Breast epithelium (tissue), 3 donors: ENCODE measurements around the gene HIGD1A.

Experiments
- POLR2A ChIP-seq: fragments of 450-650 bp; IDR thresholded peaks from one replicate; pipeline ENCODE4 v1.6.1; 2016; ENCODE audit warnings: antibody characterized with exemption, mild to moderate bottlenecking, moderate library complexity
- TF ChIP-seq, protein P1 (sequence below), 3 donors: fragments of 450-650 bp; IDR thresholded peaks; one replicate each; pipeline ENCODE4 v1.5.1; 2016 to 2017; ENCODE audit warnings: antibody characterized with exemption in 3 of 3, mild to moderate bottlenecking in 3 of 3, moderate library complexity in 3 of 3

DNA sequence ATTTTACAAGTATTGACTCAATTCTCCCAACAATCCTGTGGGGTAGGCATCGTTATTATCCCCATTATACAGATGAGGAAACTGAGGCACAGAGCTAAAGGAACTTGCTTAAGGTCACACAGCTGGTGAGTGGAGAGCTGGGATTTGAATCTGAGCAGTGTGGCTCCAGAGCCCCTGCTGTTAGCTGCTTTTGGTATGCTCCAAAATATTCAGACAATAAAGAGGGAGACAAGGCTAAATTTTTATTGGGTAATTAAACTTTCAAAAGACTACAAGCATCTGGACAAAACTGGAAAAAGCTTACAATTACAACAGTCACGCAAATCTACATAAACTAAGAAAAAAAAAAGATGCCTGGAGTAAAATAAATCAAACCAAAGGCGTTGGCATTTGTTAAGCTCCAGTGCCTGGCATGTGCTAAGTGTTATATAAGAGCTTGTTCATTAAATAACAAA, 59.0 kb downstream of the HIGD1A start:
- TF ChIP-seq, protein P1, sequence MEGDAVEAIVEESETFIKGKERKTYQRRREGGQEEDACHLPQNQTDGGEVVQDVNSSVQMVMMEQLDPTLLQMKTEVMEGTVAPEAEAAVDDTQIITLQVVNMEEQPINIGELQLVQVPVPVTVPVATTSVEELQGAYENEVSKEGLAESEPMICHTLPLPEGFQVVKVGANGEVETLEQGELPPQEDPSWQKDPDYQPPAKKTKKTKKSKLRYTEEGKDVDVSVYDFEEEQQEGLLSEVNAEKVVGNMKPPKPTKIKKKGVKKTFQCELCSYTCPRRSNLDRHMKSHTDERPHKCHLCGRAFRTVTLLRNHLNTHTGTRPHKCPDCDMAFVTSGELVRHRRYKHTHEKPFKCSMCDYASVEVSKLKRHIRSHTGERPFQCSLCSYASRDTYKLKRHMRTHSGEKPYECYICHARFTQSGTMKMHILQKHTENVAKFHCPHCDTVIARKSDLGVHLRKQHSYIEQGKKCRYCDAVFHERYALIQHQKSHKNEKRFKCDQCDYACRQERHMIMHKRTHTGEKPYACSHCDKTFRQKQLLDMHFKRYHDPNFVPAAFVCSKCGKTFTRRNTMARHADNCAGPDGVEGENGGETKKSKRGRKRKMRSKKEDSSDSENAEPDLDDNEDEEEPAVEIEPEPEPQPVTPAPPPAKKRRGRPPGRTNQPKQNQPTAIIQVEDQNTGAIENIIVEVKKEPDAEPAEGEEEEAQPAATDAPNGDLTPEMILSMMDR (IDR thresholded peaks at IDR 0.05): no peak
- no peak for TF ChIP-seq POLR2A
